GM04503 (cell line): ENCODE measurements around the gene ACSL1.
"Not testable (repeated sequence)": the region's sequence is repeated elsewhere in the genome, so short reads cannot be mapped to it uniquely, and the experiment has no call there.

Source experiments
- DNase-seq: peaks from one replicate; pipeline ENCODE4 v3.0.0-alpha.2; 2012; ENCODE audit warnings: low read depth

ACSL1 gene

DNA sequence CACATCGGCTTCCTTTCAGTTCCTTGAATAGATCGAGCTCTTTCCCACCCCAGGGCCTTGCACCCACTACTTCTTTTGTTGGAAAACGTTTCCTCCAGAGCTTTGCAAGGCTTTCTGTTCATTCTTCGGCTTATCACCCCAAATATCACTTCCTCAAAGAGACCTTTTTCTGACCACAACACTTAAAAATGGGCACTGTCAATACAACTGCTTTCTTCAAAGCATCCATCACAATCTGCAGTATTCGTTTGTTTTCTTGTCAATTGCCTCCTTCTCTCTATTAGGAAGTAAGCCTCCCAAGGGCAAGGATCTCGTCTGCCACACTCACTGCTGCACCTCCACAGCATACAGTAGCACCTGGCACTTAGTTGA, 74.2 kb downstream of the ACSL1 start:
- DNase-seq = no peak

DNA sequence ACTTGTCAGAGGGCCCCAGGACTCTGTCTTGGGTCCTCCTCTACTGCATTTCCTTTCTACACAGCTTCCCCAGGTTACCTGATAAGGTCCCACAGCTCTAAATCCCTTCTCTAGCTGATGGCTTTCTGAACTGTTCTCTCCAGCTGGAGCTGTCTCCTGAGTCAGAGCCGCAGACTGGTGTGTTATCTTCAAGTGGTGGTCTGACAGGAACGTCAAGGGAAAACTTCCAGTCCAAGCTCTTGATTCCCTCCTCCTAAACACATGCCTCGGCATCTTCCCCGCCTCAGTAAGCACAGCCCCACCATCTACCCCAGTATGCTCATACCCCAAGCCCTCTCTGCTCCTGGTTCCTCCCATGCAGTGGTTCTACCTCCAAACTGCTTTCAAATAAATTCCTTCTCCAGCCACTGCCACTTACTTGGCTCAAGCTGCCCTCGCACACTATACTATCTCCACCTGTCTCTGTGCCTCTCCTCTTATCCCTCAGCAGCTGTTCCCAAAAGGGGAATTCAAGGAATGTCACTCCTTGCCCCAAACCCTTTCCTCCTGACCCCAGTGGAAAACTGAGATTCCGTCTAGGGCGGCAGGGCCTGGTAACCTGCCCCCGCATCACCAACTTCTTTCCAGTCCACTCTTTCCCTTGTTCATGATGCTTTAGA, 74.7 kb downstream of the ACSL1 start:
- DNase-seq = no peak

DNA sequence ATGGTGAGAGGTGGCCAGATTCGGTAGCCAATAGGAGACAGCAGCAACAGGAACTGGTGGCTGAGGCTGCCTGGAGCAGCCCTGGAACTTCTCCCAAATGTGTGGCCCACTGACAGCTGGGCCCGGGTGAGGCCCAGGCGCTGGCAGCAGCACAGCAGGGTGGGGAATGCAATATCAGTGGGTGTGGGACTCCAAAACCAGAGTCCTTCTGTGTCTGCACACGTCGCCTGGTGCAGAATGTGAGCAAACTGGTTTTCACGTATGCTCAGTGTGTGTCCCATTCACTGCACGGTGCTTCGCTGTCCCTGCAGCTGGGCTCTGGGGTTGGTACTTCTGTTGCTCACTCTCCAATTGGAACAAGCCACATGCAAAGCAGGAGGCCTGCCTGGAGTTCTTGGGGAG, 77.5 kb downstream of the ACSL1 start:
- no peak for DNase-seq

DNA sequence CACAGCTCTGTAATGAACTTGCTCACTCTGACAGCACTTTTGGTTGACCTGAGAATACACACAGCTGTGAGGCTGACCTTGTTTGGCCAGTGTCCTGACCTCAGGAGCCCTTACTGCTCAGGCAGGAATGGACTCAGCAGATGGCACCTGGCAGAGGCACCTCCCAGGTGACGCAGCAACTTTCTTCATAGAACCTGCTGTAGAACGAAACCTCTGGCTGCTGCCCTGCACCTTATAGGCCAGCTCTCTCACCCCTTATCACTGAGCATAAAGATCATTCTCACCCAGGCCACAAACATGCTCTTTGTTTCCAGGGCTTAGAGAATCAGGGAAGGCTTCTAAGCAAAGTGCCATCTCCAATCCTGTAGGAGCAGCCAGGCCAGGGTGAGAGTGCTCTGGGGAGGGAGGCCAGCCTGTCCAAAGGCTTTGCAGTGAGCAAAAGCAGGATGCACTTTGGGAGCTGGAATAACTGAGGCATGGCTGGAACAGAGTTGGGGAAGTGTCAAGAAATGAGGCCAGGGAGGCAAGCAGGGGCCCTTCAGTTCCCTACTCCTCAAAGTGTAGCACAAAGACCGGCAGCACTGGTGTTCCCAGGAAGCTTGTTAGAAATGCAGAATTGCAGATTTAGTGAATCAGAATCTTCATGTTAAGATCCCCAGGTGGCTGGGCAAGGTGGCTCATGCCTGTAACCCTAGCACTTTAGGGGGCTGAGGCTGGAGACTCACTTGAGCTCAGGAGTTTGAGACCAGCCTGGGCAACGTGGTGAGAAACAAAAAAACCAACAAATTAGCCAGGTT, 78.5 kb downstream of the ACSL1 start:
- DNase-seq = no peak

DNA sequence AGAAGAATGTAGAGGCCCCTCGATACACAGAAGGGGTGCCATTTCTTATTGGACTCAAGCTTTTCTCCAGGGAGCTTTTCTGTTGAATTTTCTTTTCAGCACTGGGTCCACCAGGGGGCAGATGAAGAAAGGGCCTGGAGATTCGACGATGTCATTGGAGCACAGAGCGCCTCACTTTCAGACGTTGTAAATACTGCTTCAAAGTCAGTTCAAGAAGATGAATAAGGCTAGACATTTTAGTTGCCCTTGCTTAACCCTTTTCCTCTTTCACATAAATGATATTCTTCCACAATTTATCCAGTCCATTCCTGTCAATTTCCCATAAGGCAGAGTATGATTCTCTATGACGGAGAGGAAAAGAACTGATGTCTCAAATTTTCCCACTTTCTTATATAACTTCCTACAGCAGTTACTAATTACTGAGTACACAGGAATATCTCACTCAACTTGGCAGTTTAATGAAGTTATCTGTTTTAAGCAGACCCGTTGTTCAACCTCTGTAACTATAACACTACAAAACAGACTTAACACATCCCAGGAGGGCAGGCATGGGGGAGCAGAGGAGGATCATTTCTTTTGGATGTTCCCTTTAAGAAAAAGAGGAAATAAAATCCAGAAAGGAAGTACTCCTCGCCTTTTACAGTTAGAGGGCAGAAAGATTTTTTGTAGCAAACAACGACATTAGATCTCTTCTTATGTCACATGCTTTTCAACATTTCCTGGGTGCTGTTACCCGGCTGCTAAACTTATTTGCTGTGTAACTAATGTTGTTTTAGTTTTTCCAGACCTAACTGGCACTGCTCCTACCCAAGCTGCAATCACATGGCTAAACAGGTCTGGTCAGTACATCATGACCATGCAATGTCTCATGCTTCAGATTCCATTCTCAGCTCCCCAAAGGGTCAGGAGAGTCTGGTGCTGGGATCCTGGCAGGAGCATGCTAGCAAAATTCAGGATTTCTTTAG, 79.7 kb downstream of the ACSL1 start:
- DNase-seq = peak; percentile 75

DNA sequence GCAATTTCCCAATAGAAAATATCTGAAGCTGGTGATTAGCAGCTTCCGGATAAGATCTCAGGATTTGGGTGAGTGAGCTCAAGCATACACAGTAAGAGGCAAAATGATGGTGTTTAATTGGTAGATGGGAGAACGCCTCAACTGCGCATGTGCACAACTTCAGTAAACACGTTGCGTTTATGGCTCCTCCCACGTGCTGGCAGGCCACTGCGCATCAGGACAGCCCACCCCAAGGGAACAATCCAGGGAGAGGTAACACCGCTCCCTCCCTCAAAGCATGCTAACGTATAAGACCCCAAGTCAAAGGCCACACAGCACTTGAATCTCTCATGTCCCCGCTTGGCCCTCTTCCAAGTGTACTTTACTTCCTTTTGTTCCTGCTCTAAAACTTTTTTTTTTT, 81.5 kb downstream of the ACSL1 start:
- no peak for DNase-seq

DNA sequence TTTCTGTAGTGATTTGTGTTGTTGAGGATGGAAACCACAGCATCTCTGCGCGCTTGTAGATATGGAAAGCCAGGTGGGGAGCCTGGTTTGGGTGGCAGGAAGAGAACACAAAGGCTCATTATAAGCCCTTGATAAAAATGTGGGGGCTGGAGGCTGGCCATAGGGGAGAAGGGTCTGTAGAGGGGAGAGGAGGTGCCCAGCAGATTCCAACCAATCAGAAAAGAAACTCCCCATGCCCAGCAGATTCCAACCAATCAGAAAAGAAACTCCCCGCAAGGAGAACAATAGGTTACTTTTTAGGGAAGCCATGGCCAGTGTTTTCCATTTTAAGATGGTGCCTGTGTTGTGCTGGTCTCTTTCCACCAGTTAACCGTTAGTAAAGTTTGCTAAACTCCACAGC, 82.1 kb downstream of the ACSL1 start:
- no peak for DNase-seq

DNA sequence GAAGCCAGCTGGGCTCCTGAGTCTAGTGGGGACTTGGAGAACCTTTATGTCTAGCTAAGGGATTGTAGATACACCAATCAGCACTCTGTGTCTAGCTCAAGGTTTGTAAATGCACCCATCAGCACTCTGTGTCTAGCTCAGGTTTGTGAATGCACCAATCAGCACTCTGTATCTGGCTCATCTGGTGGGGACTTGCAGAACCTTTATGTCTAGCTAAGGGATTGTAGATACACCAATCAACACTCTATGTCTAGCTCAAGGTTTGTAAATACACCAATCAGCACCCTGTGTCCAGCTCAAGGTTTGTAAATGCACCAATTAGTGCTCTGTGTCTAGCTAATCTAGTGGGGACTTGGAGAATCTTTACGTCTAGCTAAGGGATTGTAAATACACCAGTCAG, 84.1 kb downstream of the ACSL1 start:
- DNase-seq = not testable (repeated sequence)

DNA sequence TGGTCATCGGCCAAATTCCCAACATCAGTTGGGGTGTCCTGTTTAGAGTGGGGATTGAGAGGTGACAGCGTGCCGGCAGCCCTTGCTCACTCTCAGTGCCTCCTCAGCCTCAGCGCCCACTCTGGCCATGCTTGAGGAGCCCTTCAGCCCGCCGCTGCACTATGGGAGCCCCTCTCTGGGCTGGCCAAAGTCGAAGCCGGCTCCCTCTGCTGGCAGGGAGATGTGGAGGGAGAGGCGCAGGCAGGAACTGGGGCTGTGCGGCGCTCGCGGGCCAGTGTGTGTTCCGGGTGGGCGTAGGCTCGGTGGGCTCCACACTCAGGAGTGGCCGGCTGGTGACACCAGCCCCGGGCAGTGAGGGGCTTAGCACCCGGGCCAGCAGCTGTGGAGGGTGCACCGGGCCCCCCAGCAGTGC, 84.8 kb downstream of the ACSL1 start:
- DNase-seq = no peak

DNA sequence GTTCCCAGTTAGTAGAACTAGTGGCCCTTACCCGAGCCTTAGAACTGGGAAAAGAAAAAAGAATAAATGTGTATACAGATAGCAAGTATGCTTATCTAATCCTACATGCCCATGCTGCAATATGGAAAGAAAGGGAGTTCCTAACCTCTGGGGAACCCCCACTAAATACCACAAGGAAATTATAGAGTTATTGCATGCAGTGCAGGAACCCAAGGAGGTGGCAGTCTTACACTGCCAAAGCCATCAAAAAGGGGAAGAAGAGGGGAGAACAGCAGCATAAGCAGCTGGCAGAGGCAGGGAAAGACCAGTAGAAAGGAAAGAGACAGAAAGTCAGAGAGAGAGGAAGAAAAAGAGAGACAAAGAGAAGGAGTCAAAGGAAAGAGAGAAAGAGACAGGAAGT, 86.2 kb downstream of the ACSL1 start:
- DNase-seq = not testable (repeated sequence)

DNA sequence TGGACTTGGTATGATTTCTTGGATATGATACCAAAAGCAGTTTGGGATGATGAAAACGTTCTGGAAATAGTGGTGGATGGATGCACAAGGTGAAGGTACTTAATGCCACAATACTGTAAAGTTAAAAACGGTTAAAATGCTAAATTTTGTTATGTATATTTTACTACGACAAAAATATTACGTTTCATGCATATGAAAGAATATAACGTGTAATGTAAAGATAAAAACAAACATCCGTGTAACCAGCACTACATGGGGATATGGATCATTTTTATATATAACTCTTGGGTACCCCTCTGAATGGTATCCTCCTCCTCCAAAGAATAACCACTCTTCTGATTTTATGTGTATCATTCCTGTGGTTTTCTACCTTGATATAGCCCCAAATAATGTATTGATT, 91.0 kb downstream of the ACSL1 start:
- DNase-seq = no peak

DNA sequence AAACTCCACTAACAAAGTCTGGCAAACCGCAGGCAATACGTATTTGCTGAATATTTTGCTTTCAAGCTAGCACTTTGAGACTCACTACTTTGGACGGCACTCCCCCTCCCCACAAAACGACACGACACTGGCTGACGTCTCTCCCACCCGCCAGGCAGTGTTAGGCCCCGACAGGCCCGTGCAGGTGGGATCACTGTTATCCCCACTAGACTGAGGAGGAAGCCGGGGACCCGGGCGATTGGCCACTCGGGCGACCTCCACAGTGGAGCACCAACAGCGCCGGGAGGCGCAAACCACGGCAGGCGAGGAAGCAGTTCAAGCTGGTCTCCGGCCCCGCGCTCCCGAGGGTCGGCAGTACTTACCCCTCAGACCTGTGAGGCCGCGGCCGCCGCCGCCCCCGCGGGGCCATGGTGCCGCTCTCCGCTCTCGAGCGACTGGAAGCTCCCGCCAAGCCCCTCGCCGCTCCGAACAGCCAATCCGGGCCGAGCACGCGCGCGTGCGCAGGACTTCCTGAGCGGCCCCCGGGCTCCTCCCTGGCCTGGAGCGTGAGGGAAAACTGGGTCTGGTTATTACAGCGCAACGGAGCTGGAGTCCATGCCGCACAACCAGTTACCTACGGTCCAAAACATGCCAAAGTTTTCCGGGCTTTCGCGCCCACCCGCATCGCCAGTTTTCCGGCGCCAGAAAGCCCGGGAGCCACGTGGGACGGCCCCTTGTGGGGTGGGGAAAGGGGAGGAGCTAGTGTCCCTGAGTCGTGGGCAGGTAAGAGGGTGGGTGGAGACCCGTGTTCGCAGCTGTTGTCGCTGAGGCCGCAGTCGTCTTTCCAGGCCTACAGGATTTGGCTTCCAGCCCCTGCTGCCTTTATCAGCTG, 91.9 kb downstream of the ACSL1 start, which contains the start of gene CENPU:
Gene CENPU (minus strand): TSS at position 443 of the 871 bp plus-strand sequence. CDS start 34 bp downstream, at position 409.
- peak; percentile 89 for DNase-seq

DNA sequence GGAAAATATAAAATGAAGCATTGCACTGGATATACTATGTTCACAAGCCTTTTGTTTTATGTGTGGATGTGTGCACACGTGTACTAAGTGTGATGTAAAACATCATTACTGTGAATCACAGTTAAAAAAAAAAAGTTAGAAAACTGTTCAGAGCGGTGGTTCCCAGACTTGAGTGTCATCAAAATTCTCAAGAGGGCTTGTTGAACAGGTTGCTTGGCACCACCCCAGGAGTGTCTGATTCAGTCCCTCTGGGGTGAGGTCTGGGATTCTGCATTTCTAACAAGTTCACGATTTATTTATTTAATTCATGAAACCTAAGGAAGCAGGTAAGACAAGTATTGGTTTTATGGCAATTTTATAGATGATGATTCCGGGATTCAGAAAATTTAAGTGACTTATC, 93.6 kb downstream of the ACSL1 start:
- DNase-seq = no peak

DNA sequence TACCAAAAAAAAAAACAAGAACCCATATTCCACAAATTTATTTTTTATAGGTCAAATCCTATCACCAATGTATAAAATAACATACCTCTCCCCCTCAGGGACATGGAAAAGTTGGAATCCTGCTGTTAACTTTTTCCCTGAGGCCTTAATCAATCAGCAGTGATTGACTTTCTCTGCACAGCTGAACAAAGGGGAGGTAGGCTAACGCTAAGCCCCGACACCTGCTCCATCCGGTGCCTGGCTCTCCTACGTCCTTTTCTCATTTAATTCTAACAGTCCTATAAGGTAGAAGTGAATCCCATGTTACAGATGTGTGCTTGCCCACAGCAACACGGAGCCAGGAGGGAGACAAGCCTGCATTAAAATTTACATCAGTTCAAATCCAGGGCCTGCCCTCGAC, 94.7 kb downstream of the ACSL1 start:
- DNase-seq = no peak

DNA sequence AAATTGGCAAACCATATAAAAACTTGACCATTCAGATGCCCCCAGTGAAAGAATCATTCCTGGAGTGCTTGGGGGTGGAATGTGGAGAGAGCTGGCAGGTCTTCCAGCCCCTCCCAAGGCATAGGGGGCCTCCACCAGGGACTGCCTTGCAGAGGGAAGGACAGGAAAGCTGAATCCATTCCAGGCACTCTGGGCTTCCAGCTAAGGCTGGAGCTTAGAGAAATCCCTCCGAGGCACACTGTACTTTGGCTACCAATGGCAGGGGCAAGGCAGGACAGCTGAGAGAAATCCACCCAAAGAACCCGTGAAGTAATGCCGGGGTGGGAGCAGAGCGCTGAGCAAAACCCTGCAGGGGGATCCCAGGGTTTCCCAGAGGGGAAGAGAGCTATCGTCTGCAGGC, 95.8 kb downstream of the ACSL1 start:
- DNase-seq = no peak

DNA sequence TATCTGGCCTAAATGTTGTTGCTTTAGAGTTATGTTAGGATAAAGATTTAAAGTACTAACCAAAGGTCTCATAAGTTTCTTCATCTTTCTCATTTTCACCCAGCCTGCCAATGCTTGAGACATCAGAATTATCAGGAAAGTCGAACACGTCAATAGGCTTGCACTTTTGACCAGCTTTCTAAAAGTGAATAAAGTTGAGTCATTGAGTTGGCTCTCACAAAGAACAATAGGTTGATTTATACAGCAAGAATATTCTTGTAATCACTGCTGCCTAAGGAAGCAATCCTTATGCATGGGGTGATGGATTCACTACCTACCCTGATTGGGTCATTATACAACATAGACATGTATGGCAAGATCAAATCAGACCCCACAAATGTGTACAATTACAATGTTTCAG, 96.9 kb downstream of the ACSL1 start:
- DNase-seq = no peak

DNA sequence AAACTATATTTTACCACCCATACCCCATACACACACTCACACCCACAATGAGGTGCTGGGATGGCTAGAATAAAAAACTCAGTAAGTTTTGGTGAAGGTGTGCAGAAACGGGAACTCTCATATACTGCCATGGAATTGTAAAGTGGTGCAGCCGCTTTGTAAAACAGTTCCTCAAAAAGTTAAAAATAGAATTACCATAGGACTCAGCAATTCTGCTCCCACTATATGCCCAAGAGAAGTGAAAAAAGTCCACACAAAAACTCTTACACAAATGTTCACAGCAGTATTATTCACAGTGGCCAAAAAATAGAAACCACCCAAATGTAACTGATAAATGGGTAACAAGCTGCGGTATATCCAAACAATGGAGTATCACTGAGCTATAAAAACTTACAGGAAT, 98.3 kb downstream of the ACSL1 start:
- no peak for DNase-seq

DNA sequence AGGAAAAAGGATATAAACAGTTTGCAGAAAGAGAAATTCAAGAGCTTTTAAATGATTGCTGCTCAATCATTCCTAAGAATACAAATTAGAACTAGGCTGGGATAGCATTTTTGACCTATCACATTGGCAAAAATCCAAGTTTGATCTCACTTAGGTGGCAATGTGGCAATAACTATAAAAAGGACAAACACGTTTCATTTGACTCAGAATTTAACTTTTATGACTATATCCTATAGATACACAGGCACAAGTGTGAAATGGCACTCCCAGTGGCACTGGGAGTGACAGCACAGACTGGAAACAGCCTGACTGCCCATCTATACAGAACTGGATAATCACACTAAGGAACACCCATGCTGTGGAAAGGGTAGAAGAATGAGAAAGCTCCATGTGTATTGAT, 103.0 kb downstream of the ACSL1 start:
- no peak for DNase-seq

DNA sequence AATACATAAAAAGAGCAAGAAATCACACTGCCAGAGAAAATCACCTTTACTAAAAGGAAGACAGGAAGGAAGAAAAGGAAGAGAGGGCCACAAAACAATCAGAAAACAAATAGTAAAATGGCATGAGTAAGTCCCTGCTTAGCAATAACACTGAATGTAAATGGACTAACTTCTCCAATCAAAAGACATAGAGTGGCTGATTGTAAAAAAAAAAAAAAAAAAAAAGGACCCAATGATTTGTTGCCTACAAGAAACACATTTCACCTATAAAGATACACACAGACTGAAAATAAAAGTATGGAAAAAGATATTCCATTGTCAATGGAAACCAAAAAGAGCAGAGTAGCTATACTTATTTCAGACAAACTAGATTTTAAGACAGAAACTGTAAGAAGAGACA, 104.5 kb downstream of the ACSL1 start:
- no peak for DNase-seq

DNA sequence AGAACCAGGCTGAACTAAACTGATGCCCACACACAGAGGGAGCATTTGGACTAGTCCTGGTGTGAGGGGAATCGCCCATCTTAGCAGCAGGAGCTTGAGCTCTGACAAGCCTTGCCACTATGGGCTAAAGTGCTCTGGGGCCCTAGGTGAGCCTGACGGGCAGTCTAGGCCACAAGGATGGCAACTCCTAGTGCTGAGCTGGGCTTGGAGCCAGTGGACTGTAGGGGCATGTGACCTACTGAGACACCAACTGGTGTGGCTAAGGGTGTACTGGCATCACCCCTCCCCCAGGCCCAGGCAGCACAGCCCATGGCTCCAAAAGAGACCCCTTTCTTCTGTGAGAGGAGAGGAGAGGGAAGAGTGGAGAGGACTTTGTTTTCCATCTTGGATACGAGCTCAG, 106.4 kb downstream of the ACSL1 start:
- no peak for DNase-seq

DNA sequence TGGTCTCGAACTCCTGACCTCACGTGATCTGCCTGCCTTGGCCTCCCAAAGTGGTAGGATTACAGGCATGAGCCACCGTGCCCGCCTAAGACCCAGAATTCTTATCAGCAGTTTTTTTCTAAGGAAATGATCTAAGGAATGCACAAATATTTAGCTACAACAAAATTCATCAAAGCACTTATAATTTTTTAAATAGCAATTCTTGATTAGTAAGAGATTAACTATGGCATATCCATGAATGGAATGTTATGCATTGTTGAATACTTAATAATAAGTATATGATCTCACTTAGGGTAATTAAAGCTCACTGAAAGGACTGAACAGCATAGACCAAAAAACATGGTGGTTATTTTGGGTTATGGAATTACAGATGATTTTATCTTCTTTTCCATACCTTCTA, 110.2 kb downstream of the ACSL1 start:
- DNase-seq = no peak

DNA sequence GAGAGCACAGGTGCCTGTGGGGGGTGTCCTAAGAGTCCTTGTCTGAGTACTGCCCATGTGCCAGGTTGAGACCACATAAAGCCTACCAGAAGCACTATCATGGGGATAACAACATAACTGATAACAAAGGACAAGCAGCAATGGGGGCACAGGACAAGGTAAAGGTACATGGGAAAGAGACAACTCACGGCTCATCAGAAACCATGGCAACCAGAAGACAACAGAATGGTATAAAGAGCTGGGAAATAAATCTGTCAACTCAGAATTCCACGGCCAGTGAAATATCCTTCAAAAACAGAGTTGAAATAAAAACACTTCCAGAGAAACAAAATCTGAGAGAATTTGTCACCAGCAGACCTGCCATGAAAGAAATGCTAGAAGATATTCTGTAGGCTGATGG, 111.9 kb downstream of the ACSL1 start:
- no peak for DNase-seq
